Left kidney (tissue), 2 donors: ENCODE results near the gene MPPED1. TPM values are rescaled to one million over a fixed set of nuclear protein-coding genes. Genes with fewer than 3 reads are reported as not detected.

Experiments used
- DNase-seq: peaks from one replicate; pipeline ENCODE4 v3.0.0-alpha.2; 2013
- polyA plus RNA-seq: library from polyadenylated mRNA; unstranded; fragments of 120-200 nt; gene quantifications from one replicate; pipeline ENCODE4 v1.2.1, GENCODE V29; 2013; ENCODE audit not compliant: insufficient read length

MPPED1 gene
- polyA plus RNA-seq, 1 donor = 1.2 TPM

GRCh38 chr22:43392385-43392989 lies 19.3 kb upstream of the MPPED1 start:
- no peak for DNase-seq

- no peak for DNase-seq
Measured at GRCh38 chr22:43393132-43393843, 18.5 kb upstream of the MPPED1 start.

- no peak for DNase-seq
Measured at GRCh38 chr22:43393844-43394474, 17.9 kb upstream of the MPPED1 start.

GRCh38 chr22:43395086-43395695 lies 16.6 kb upstream of the MPPED1 start:
- no peak for DNase-seq

- DNase-seq = no peak
Measured at GRCh38 chr22:43396321-43396933, 15.4 kb upstream of the MPPED1 start.

GRCh38 chr22:43396934-43397457 lies 14.8 kb upstream of the MPPED1 start:
- no peak for DNase-seq

GRCh38 chr22:43397766-43398165 lies 14.0 kb upstream of the MPPED1 start:
- no peak for DNase-seq

- no peak for DNase-seq
Measured at GRCh38 chr22:43398246-43398645, 13.6 kb upstream of the MPPED1 start.

- no peak for DNase-seq
Measured at GRCh38 chr22:43398910-43399309, 12.9 kb upstream of the MPPED1 start.

- DNase-seq = no peak
Measured at GRCh38 chr22:43399338-43399979, 12.4 kb upstream of the MPPED1 start.

- no peak for DNase-seq
Measured at GRCh38 chr22:43399980-43400358, 11.8 kb upstream of the MPPED1 start.

- no peak for DNase-seq
Measured at GRCh38 chr22:43400449-43400848, 11.4 kb upstream of the MPPED1 start.

GRCh38 chr22:43401233-43401632 lies 10.6 kb upstream of the MPPED1 start:
- DNase-seq = no peak

- no peak for DNase-seq
Measured at GRCh38 chr22:43401661-43402060, 10.2 kb upstream of the MPPED1 start.

- no peak for DNase-seq
Measured at GRCh38 chr22:43402128-43402527, 9.7 kb upstream of the MPPED1 start.

- DNase-seq = no peak
Measured at GRCh38 chr22:43404673-43405385, 7.0 kb upstream of the MPPED1 start.

GRCh38 chr22:43406186-43406790 lies 5.5 kb upstream of the MPPED1 start:
- DNase-seq = no peak

GRCh38 chr22:43407591-43407990 lies 4.2 kb upstream of the MPPED1 start:
- no peak for DNase-seq

- no peak for DNase-seq
Measured at GRCh38 chr22:43408009-43408408, 3.8 kb upstream of the MPPED1 start.

GRCh38 chr22:43409046-43409445 lies 2.8 kb upstream of the MPPED1 start:
- DNase-seq = no peak

GRCh38 chr22:43409800-43410199 lies 2.0 kb upstream of the MPPED1 start:
- no peak for DNase-seq
